H1 (cell line): ENCODE results near the gene KDELR1. TPM values are rescaled to one million over a fixed set of nuclear protein-coding genes. Genes with fewer than 3 reads are reported as not detected.

Experiments used
- CTCF ChIA-PET: fragments of 300-600 bp; sonication (Branson Sonifier 250); formaldehyde crosslinking; loops from one replicate; lab custom pipeline; 2021; ENCODE audit not compliant: partially characterized antibody; lab: Charles Lee
- POLR2A ChIA-PET: fragments of 300-600 bp; sonication (Branson Sonifier 250); formaldehyde crosslinking; loops from one replicate; lab custom pipeline; 2021; ENCODE audit warnings: inconsistent platforms; ENCODE audit not compliant: partially characterized antibody; lab: Charles Lee
- DNase-seq, 2 experiments: peaks; one replicate each; pipeline versions ENCODE4 v3.0.0 to v3.0.0-alpha.2; 2010 to 2022; ENCODE audit warnings: low spot score in 2 of 2, low read depth in 1 of 2, mixed read lengths in 1 of 2
- FAIRE-seq: peaks from 2 replicates; lab custom pipeline; 2011; peaks lifted over from hg19 to GRCh38; lab: Jason Lieb, UNC
- H2AFZ ChIP-seq: 2 replicates; pipeline ENCODE4 v1.8.1; 2012; ENCODE audit warnings: low read length, inconsistent platforms
- H2AK5ac ChIP-seq: 2 replicates; pipeline ENCODE4 v1.6.1; 2013; ENCODE audit warnings: low read depth, low read length
- H2BK120ac ChIP-seq: replicated peaks from 2 replicates; pipeline ENCODE3; 2013; ENCODE audit warnings: low read depth, low read length, inconsistent platforms
- H2BK12ac ChIP-seq: 2 replicates; pipeline ENCODE4 v1.6.1; 2013; ENCODE audit warnings: low read depth, low read length
- H2BK15ac ChIP-seq: 2 replicates; pipeline ENCODE4 v1.6.1; 2013; ENCODE audit warnings: low read length
- H2BK20ac ChIP-seq: 2 replicates; pipeline ENCODE4 v1.6.1; 2013; ENCODE audit warnings: low read length
- H2BK5ac ChIP-seq: 2 replicates; pipeline ENCODE4 v1.6.1; 2013; ENCODE audit warnings: low read depth, low read length
- H3K14ac ChIP-seq: 2 replicates; pipeline ENCODE4 v1.6.1; 2013; ENCODE audit warnings: inconsistent platforms; ENCODE audit not compliant: insufficient read length
- H3K18ac ChIP-seq: 2 replicates; pipeline ENCODE4 v1.6.1; 2013; ENCODE audit warnings: low read length; ENCODE audit errors: extremely low read depth
- H3K23ac ChIP-seq: 2 replicates; pipeline ENCODE4 v1.6.1; 2013; ENCODE audit warnings: inconsistent platforms; ENCODE audit not compliant: insufficient read length
- H3K23me2 ChIP-seq: 2 replicates; pipeline ENCODE4 v1.6.1; 2013; ENCODE audit warnings: low read depth, low read length
- H3K27ac ChIP-seq: 2 replicates; pipeline ENCODE4 v1.6.1; 2011; ENCODE audit warnings: low read depth, low read length, inconsistent platforms
- H3K27me3 ChIP-seq, 4 experiments: replicated peaks in 1 of 4; 1 replicate in 1 of 4; 2 replicates in 3 of 4; pipeline versions ENCODE4 v1.6.1 to v1.8.1; 2011 to 2013; ENCODE audit warnings: low read length in 3 of 4, mild to moderate bottlenecking in 3 of 4, inconsistent platforms in 2 of 4, mixed read lengths in 2 of 4, moderate library complexity in 1 of 4; ENCODE audit not compliant: control insufficient read depth in 3 of 4, insufficient read depth in 3 of 4; ENCODE audit errors: extremely low read depth in 1 of 4
- H3K36me3 ChIP-seq, 4 experiments: 2 replicates each; pipeline versions ENCODE4 v1.6.1 to v1.8.1; 2011 to 2013; ENCODE audit warnings: mild to moderate bottlenecking in 4 of 4, low read length in 3 of 4, moderate library complexity in 2 of 4, control low read depth in 1 of 4, inconsistent platforms in 1 of 4; ENCODE audit not compliant: insufficient read depth in 4 of 4, control insufficient read depth in 2 of 4
- H3K4ac ChIP-seq: replicated peaks from 2 replicates; pipeline ENCODE3; 2013; ENCODE audit warnings: low read length, low read depth, mixed read lengths, inconsistent platforms; ENCODE audit not compliant: insufficient read length
- H3K4me1 ChIP-seq, 4 experiments: replicated peaks in 1 of 4; 1 replicate in 1 of 4; 2 replicates in 3 of 4; pipeline versions ENCODE4 v1.6.1 to v1.8.1; 2011 to 2013; ENCODE audit warnings: low read length in 3 of 4, inconsistent platforms in 2 of 4, mixed read lengths in 1 of 4; ENCODE audit not compliant: insufficient read depth in 4 of 4, control insufficient read depth in 3 of 4
- H3K4me2 ChIP-seq, 2 experiments: 2 replicates each; pipeline versions ENCODE4 v1.6.1 to v1.8.1; 2011 to 2013; ENCODE audit warnings: low read depth in 2 of 2, low read length in 2 of 2, control low read depth in 1 of 2, inconsistent platforms in 1 of 2, mild to moderate bottlenecking in 1 of 2; ENCODE audit not compliant: insufficient read depth in 1 of 2
- H3K4me3 ChIP-seq, 4 experiments: fragments of 200-600, 300-600 bp in 1 of 4; sonication (generic), shearing (Covaris generic), sonication (Bioruptor Twin) in 1 of 4; 2 replicates each; pipeline versions ENCODE4 v1.5.1 to v1.8.1; 2011 to 2016; ENCODE audit warnings: low read length in 4 of 4, low read depth in 3 of 4, control low read depth in 2 of 4, inconsistent platforms in 2 of 4, mild to moderate bottlenecking in 2 of 4, mixed read lengths in 1 of 4, moderate library complexity in 1 of 4; ENCODE audit not compliant: insufficient read depth in 2 of 4; ENCODE audit errors: extremely low read depth in 1 of 4
- H3K56ac ChIP-seq: replicated peaks from 2 replicates; pipeline ENCODE3; 2013; ENCODE audit warnings: low read depth, mild to moderate bottlenecking, mixed read lengths, low read length, inconsistent platforms; ENCODE audit not compliant: insufficient read length
- H3K79me1 ChIP-seq: 2 replicates; pipeline ENCODE4 v1.6.1; 2013; ENCODE audit warnings: low read depth, low read length, control low read depth
- H3K79me2 ChIP-seq, 2 experiments: 2 replicates each; pipeline versions ENCODE4 v1.6.1 to v1.8.1; 2012 to 2013; ENCODE audit warnings: low read length in 2 of 2, mild to moderate bottlenecking in 2 of 2, inconsistent platforms in 1 of 2; ENCODE audit not compliant: insufficient read depth in 2 of 2, control insufficient read depth in 1 of 2
- H3K9ac ChIP-seq, 4 experiments: replicated peaks in 1 of 4; 1 replicate in 1 of 4; 2 replicates in 3 of 4; pipeline versions ENCODE4 v1.6.1 to v1.8.1; 2011 to 2013; ENCODE audit warnings: low read depth in 3 of 4, low read length in 3 of 4, control low read depth in 2 of 4, mild to moderate bottlenecking in 2 of 4, moderate library complexity in 2 of 4, inconsistent platforms in 1 of 4; ENCODE audit errors: extremely low read depth in 1 of 4
- H3K9me3 ChIP-seq, 2 experiments: 2 replicates each; pipeline versions ENCODE4 v1.6.1 to v1.8.1; 2012 to 2013; ENCODE audit warnings: mild to moderate bottlenecking in 2 of 2, moderate library complexity in 2 of 2, control low read depth in 1 of 2, inconsistent platforms in 1 of 2, low read depth in 1 of 2, low read length in 1 of 2, mixed read lengths in 1 of 2; ENCODE audit not compliant: insufficient read depth in 2 of 2
- H4K20me1 ChIP-seq, 2 experiments: replicated peaks in 1 of 2; 2 replicates each; pipeline versions ENCODE3 to v1.8.1; 2011 to 2013; ENCODE audit warnings: inconsistent platforms in 2 of 2, low read length in 2 of 2, mild to moderate bottlenecking in 1 of 2; ENCODE audit not compliant: insufficient read depth in 2 of 2, control insufficient read depth in 1 of 2
- H4K5ac ChIP-seq: 2 replicates; pipeline ENCODE4 v1.6.1; 2013; ENCODE audit warnings: low read length, low read depth, mixed read lengths, inconsistent platforms; ENCODE audit not compliant: insufficient read length
- H4K8ac ChIP-seq: 2 replicates; pipeline ENCODE4 v1.8.0; 2013; ENCODE audit warnings: mild to moderate bottlenecking, moderate library complexity, low read length, inconsistent platforms; ENCODE audit not compliant: insufficient read depth; ENCODE audit errors: extremely low read depth
- H4K91ac ChIP-seq: replicated peaks from 2 replicates; pipeline ENCODE3; 2013; ENCODE audit warnings: low read length, mixed read lengths, inconsistent platforms; ENCODE audit not compliant: insufficient read length
- EP300 ChIP-seq, 2 experiments: IDR thresholded peaks; 1 replicate in 1 of 2; 2 replicates in 1 of 2; pipeline ENCODE4 v1.6.1; 2011 to 2012; ENCODE audit warnings: low read depth in 2 of 2, low read length in 2 of 2, mild to moderate bottlenecking in 2 of 2, borderline replicate concordance in 1 of 2, inconsistent platforms in 1 of 2, moderate library complexity in 1 of 2
- WGBS, 2 experiments: shearing (Covaris generic) in 1 of 2; methylation state at CpG; one replicate each; pipeline versions ENCODE4 v1.1.6 to v1.1.7; 2013 to 2015; ENCODE audit warnings: low lambda C conversion rate in 2 of 2, mixed read lengths in 2 of 2, inconsistent platforms in 1 of 2, low coverage in 1 of 2, missing lambda C conversion rate in 1 of 2; ENCODE audit not compliant: insufficient replicate concordance in 2 of 2, insufficient coverage in 1 of 2, insufficient read length in 1 of 2; ENCODE audit errors: extremely low coverage in 1 of 2, missing lambda C conversion rate in 1 of 2; 5-methylcytosine and 5-hydroxymethylcytosine counted together
- polyA plus RNA-seq, 7 experiments: library from polyadenylated mRNA; depleted of rRNA in 3 of 7; stranded (reverse) in 5 of 7; unstranded in 2 of 7; fragments of >200 nt in 5 of 7; fragments of 200-250 nt in 2 of 7; gene quantifications; 1 replicate in 5 of 7; 2 replicates in 1 of 7; 4 replicates in 1 of 7; pipeline versions ENCODE4 v1.2.1 to v1.2.3, GENCODE V29; 2011 to 2013; ENCODE audit warnings: missing spikeins in 2 of 7, mixed read lengths in 2 of 7
- total RNA-seq: library from RNA; stranded (reverse); fragmentation: NEBNext Ultra II Directional; extraction: Animal tissue kit (Norgen Biotek cat#: 25700); gene quantifications from 2 replicates; pipeline ENCODE4 v1.2.1, GENCODE V29; 2021

KDELR1 gene
- total and polyA plus RNA-seq, 2 of the 8 experiments (the other 6 are each of a cell fraction or from before 2014, with no cell fraction given) = 225 to 231 TPM

GRCh38 chr19:48396016-48396823 is 4.9 kb upstream of the KDELR1 start:
- Histone ChIP-seq H3K23me2 (peaks cover 28% of the 10 kb centered on the region), H2AK5ac (peak overlapping the region; percentile 39; the same call in 1 of the 2 replicates), H2BK20ac (no peak overlapping the region), H3K18ac (no peak overlapping the region), H3K79me2 (no peaks in the 10 kb centered on the region), H4K5ac (no peak overlapping the region), H3K36me3 (no peaks in the 10 kb centered on the region), H2BK12ac (no peak overlapping the region), H4K91ac (no peak overlapping the region), H3K27ac (no peak overlapping the region), H2BK15ac (peak overlapping the region; percentile 12; the same call in 1 of the 2 replicates), H3K14ac (no peak overlapping the region), H4K20me1 (no peaks in the 10 kb centered on the region), H2BK120ac (no peak overlapping the region), H3K56ac (no peak overlapping the region), H2BK5ac (no peak overlapping the region; the same call in 1 of the 2 replicates), H3K4me1 (peaks cover 3 to 50% (median 36%) of the 10 kb centered on the region in 4 experiments), H3K79me1 (no peaks in the 10 kb centered on the region), H3K23ac (no peak overlapping the region), H3K4me2 (peak overlapping the region; percentile 8 to 81; a peak in 2 of 4 replicates), H3K9me3 (no peaks in the 10 kb centered on the region), H3K4me3 (peak overlapping the region in 1 of 4 experiments; percentile 65; a peak in 1 of 8 replicates), H4K8ac (0 out of 2 replicates have a peak overlapping the region, but pooled peaks have one; percentile 5), H2AFZ (no peak overlapping the region), H3K9ac (no peak overlapping the region), H3K4ac (no peak overlapping the region), H3K27me3 (peaks cover 6 to 50% (median 42%) of the 10 kb centered on the region in 4 experiments)
- WGBS, 2 experiments = 54% methylated on average over 21 of the region's 24 CpGs; no CpG with 5 or more reads in 1 of the 2 experiments
- FAIRE-seq (no peak), DNase-seq (peak in 1 of 2 experiments; percentile 60)
- ChIA-PET CTCF (interaction anchor here (0.7 to 0.9 kb wide), 2 partner anchors 36 to 66 kb away, joined by 3 read pairs; no protein-coding TSS in a partner anchor), POLR2A (interaction anchor here (0.7 to 4.0 kb wide), 10 partner anchors 7 to 223 kb away, joined by 3 to 20 read pairs (median 4); partner anchors contain the start of genes SPHK2, SYNGR4 and TMEM143)
- no peak for TF ChIP-seq EP300 (IDR thresholded peaks at IDR 0.05; ENCODE audit: borderline replicate concordance in 1 of 2, low read depth in 2 of 2, low read length in 2 of 2)
